ENCODE measurements around the gene WDR72.

Gene WDR72

GRCh38 chr15:53534105-53534839, 225.2 kb downstream of the WDR72 start:
- DNase-seq (ENCODE audit: low read depth) = no peak

GRCh38 chr15:53530761-53531160, 228.7 kb downstream of the WDR72 start:
- no peak for DNase-seq (ENCODE audit: low read depth)

GRCh38 chr15:53527996-53528395, 231.5 kb downstream of the WDR72 start:
- no peak for DNase-seq (ENCODE audit: low read depth)

GRCh38 chr15:53525894-53526293, 233.6 kb downstream of the WDR72 start:
- DNase-seq (ENCODE audit: low read depth) = no peak

GRCh38 chr15:53522991-53523390, 236.5 kb downstream of the WDR72 start:
- no peak for DNase-seq (ENCODE audit: low read depth)

GRCh38 chr15:53520996-53521395, 238.5 kb downstream of the WDR72 start:
- no peak for DNase-seq (ENCODE audit: low read depth)

GRCh38 chr15:53513431-53513830, 246.0 kb downstream of the WDR72 start:
- DNase-seq (ENCODE audit: low read depth) = no peak

- DNase-seq (ENCODE audit: low read depth) = no peak
Observed at GRCh38 chr15:53512029-53512428, 247.4 kb downstream of the WDR72 start.

GRCh38 chr15:53511175-53511574, 248.3 kb downstream of the WDR72 start:
- no peak for DNase-seq (ENCODE audit: low read depth)

- DNase-seq (ENCODE audit: low read depth) = no peak
Observed at GRCh38 chr15:53506370-53506769, 253.1 kb downstream of the WDR72 start.

GRCh38 chr15:53498996-53499395, 260.5 kb downstream of the WDR72 start:
- DNase-seq (ENCODE audit: low read depth) = no peak

GRCh38 chr15:53490341-53490740, 269.1 kb downstream of the WDR72 start:
- no peak for DNase-seq (ENCODE audit: low read depth)

- no peak for DNase-seq (ENCODE audit: low read depth)
Observed at GRCh38 chr15:53482055-53482454, 277.4 kb downstream of the WDR72 start.

- no peak for DNase-seq (ENCODE audit: low read depth)
Observed at GRCh38 chr15:53477981-53478766, 281.3 kb downstream of the WDR72 start.

- DNase-seq (ENCODE audit: low read depth) = no peak
Observed at GRCh38 chr15:53473886-53474285, 285.6 kb downstream of the WDR72 start.

- DNase-seq (ENCODE audit: low read depth) = no peak
Observed at GRCh38 chr15:53473435-53473834, 286.0 kb downstream of the WDR72 start.

GRCh38 chr15:53472883-53473282, 286.6 kb downstream of the WDR72 start:
- no peak for DNase-seq (ENCODE audit: low read depth)

GRCh38 chr15:53472210-53472609, 287.3 kb downstream of the WDR72 start:
- DNase-seq (ENCODE audit: low read depth) = no peak

- DNase-seq (ENCODE audit: low read depth) = no peak
Observed at GRCh38 chr15:53470743-53471142, 288.7 kb downstream of the WDR72 start.

GRCh38 chr15:53469422-53469821, 290.0 kb downstream of the WDR72 start:
- no peak for DNase-seq (ENCODE audit: low read depth)

Data from EH (cell line).